SU-DHL-6 (cell line): ENCODE measurements around the gene ERVFRD-1.

ENCODE experiments used
- CTCF ChIP-seq: fragments of 200-600 bp; sonication (generic); IDR thresholded peaks from one replicate; pipeline ENCODE4 v1.5.1; 2017; ENCODE audit warnings: antibody characterized with exemption, mild to moderate bottlenecking, low read length, moderate library complexity; ENCODE audit not compliant: insufficient read depth, poor library complexity, severe bottlenecking
- EZH2phosphoT487 ChIP-seq: fragments of 200-600 bp; sonication (generic), shearing (Covaris generic); conservative IDR thresholded peaks from 2 replicates; pipeline ENCODE4 v1.6.1; 2018; ENCODE audit warnings: mild to moderate bottlenecking, antibody characterized with exemption, low read length, moderate library complexity, mixed read lengths

- TF ChIP-seq CTCF (no peak), EZH2phosphoT487 (no peak)
Observed at GRCh38 chr6:11072101-11072500, 39.4 kb downstream of the ERVFRD-1 start.
